Embryonic facial prominence (tissue), 1 donor: Measurements from ENCODE around the gene PRDX1.

Experiments
- DNase-seq: peaks from one replicate; pipeline ENCODE4 v3.0.0-alpha.2; 2016; ENCODE audit errors: extremely low spot score

PRDX1 gene

GRCh38 chr1:45465277-45465676 lies 56.4 kb downstream of the PRDX1 start:
- no peak for DNase-seq
